ENCODE data around the gene ALK.

- no peak for TF ChIP-seq EED (IDR thresholded peaks at IDR 0.05; ENCODE audit: low read depth)
- TF ChIP-seq FOXM1 (IDR thresholded peaks at IDR 0.05; ENCODE audit: low read depth, low read length): no peak
- TF ChIP-seq CHD2 (IDR thresholded peaks at IDR 0.05; ENCODE audit: borderline replicate concordance, low read depth, low read length): no peak
- TF ChIP-seq POLR2A (IDR thresholded peaks at IDR 0.05; ENCODE audit: low read depth, low read length): no peak
- TF ChIP-seq RELB (IDR thresholded peaks at IDR 0.05; ENCODE audit: low read depth): no peak
These were observed 567.9 kb downstream of the ALK start for GRCh38 chr2:29353403-29353991.

Measured in GM12878 (cell line).